Gastroesophageal sphincter (tissue), 3 donors: ENCODE results near the gene ZP3.

Experiments
- EP300 ChIP-seq: sonication (generic); formaldehyde crosslinking; IDR thresholded peaks from one replicate; pipeline ENCODE4 v1.6.1; 2017; ENCODE audit warnings: antibody characterized with exemption, mild to moderate bottlenecking
- POLR2A ChIP-seq, 2 donors: fragments of 450-650 bp; IDR thresholded peaks; one replicate each; pipeline ENCODE4 v1.6.1; 2017; ENCODE audit warnings: antibody characterized with exemption in 2 of 2, mild to moderate bottlenecking in 2 of 2, moderate library complexity in 1 of 2
- TF ChIP-seq, protein P1 (sequence below), 4 experiments: fragments of 200-600 bp in 2 of 4; fragments of 450-650 bp in 2 of 4; sonication (generic) in 1 of 4; IDR thresholded peaks; one replicate each; pipeline ENCODE4 v1.5.1; 2017 to 2019; ENCODE audit warnings: antibody characterized with exemption in 4 of 4, mild to moderate bottlenecking in 2 of 4, moderate library complexity in 2 of 4

DNA sequence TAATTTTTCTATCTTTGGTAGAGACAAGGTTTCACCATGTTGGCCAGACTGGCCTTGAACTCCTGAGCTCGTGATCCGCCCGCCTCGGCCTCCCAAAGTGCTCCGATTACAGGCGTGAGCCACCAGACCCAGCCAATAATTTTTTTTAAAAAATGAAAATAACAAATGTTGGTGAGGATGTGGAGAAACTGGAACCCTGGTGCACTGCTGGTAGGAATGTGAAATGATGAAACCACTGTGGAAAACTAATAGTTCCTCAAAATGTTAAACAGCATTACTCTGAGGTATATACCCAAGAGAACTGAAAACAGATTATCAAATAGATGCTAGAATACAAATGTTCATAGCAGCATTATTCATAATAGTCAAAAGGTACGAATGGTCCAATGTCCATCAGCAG, 42.9 kb upstream of the ZP3 start:
- TF ChIP-seq, protein P1, sequence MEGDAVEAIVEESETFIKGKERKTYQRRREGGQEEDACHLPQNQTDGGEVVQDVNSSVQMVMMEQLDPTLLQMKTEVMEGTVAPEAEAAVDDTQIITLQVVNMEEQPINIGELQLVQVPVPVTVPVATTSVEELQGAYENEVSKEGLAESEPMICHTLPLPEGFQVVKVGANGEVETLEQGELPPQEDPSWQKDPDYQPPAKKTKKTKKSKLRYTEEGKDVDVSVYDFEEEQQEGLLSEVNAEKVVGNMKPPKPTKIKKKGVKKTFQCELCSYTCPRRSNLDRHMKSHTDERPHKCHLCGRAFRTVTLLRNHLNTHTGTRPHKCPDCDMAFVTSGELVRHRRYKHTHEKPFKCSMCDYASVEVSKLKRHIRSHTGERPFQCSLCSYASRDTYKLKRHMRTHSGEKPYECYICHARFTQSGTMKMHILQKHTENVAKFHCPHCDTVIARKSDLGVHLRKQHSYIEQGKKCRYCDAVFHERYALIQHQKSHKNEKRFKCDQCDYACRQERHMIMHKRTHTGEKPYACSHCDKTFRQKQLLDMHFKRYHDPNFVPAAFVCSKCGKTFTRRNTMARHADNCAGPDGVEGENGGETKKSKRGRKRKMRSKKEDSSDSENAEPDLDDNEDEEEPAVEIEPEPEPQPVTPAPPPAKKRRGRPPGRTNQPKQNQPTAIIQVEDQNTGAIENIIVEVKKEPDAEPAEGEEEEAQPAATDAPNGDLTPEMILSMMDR (IDR thresholded peaks at IDR 0.05): no peak
- TF ChIP-seq POLR2A (IDR thresholded peaks at IDR 0.05): no peak
- no peak for TF ChIP-seq EP300
